HEK293 (cell line): ENCODE data around the gene PLB1.

Experiments used
- CTCF ChIA-PET: fragments of 350-600 bp; formaldehyde crosslinking; extraction: SDS; loops from one replicate; lab custom pipeline; 2021; ENCODE audit warnings: antibody characterized with exemption; lab: Yijun Ruan, JAX
- POLR2A ChIA-PET: fragments of 300-600 bp; formaldehyde crosslinking; extraction: SDS; loops from one replicate; lab custom pipeline; 2020; ENCODE audit warnings: antibody characterized with exemption, inconsistent platforms; lab: Yijun Ruan, JAX
- H3K27ac ChIP-seq: fragments of 200-500 bp; sonication (Bioruptor generic); 2 replicates; pipeline ENCODE4 v1.5.1; 2014; ENCODE audit warnings: low read depth, low read length, control low read depth, inconsistent platforms; ENCODE audit errors: extremely low read depth
- H3K36me3 ChIP-seq, 2 experiments: fragments of 200-500 bp in 1 of 2; sonication (Bioruptor generic) in 1 of 2; 1 replicate in 1 of 2; 2 replicates in 1 of 2; pipeline ENCODE4 v1.5.1; 2014 to 2017; ENCODE audit warnings: inconsistent platforms in 2 of 2, low read length in 2 of 2; ENCODE audit not compliant: control insufficient read depth in 2 of 2, insufficient read depth in 1 of 2
- H3K4me1 ChIP-seq: fragments of 200-500 bp; sonication (Bioruptor generic); 2 replicates; pipeline ENCODE4 v1.5.1; 2014; ENCODE audit warnings: mild to moderate bottlenecking, low read length, inconsistent platforms; ENCODE audit not compliant: control insufficient read depth, insufficient read depth
- H3K4me3 ChIP-seq: 2 replicates; pipeline ENCODE4 v1.5.1; 2011; ENCODE audit warnings: low read depth, mild to moderate bottlenecking, control low read depth, low read length, moderate library complexity
- H3K9me3 ChIP-seq: fragments of 200-500 bp; sonication (Bioruptor generic); 2 replicates; pipeline ENCODE4 v1.5.1; 2014; ENCODE audit warnings: low read depth, low read length, inconsistent platforms; ENCODE audit not compliant: control insufficient read depth, insufficient read depth
- BCL11A ChIP-seq: fragments of 450-650 bp; formaldehyde crosslinking; IDR thresholded peaks from 2 replicates; pipeline ENCODE4 v1.5.1; 2016; ENCODE audit warnings: low read depth, missing biosample characterization, missing genetic modification characterization
- SALL2 ChIP-seq: fragments of 450-650 bp; formaldehyde crosslinking; IDR thresholded peaks from 2 replicates; pipeline ENCODE4 v1.5.0; 2017; ENCODE audit warnings: missing biosample characterization, mild to moderate bottlenecking, missing genetic modification characterization, borderline replicate concordance
- SETDB1 ChIP-seq: IDR thresholded peaks from one replicate; pipeline ENCODE4 v1.6.1; 2017; ENCODE audit warnings: mild to moderate bottlenecking, low read length, moderate library complexity, mixed read lengths; ENCODE audit not compliant: insufficient read length
- YY2 ChIP-seq: fragments of 450-650 bp; formaldehyde crosslinking; IDR thresholded peaks from 2 replicates; pipeline ENCODE4 v1.5.1; 2016; ENCODE audit warnings: missing biosample characterization, missing genetic modification characterization
- ZBTB11 ChIP-seq: fragments of 450-650 bp; formaldehyde crosslinking; conservative IDR thresholded peaks from 2 replicates; pipeline ENCODE4 v1.5.1; 2016; ENCODE audit warnings: low read depth, missing biosample characterization, missing genetic modification characterization
- ZBTB17 ChIP-seq: fragments of 450-650 bp; formaldehyde crosslinking; IDR thresholded peaks from 2 replicates; pipeline ENCODE4 v1.5.1; 2016; ENCODE audit warnings: missing biosample characterization, missing genetic modification characterization
- ZNF146 ChIP-seq: fragments of 450-650 bp; formaldehyde crosslinking; IDR thresholded peaks from 2 replicates; pipeline ENCODE4 v1.5.1; 2016; ENCODE audit warnings: missing biosample characterization, missing genetic modification characterization
- ZNF155 ChIP-seq: fragments of 450-650 bp; formaldehyde crosslinking; IDR thresholded peaks from 2 replicates; pipeline ENCODE4 v1.5.1; 2016; ENCODE audit warnings: missing biosample characterization, missing genetic modification characterization
- ZNF157 ChIP-seq: fragments of 450-650 bp; formaldehyde crosslinking; IDR thresholded peaks from 2 replicates; pipeline ENCODE4 v1.5.1; 2016; ENCODE audit warnings: missing biosample characterization, missing genetic modification characterization
- ZNF48 ChIP-seq: fragments of 450-650 bp; formaldehyde crosslinking; IDR thresholded peaks from 2 replicates; pipeline ENCODE4 v1.5.1; 2016; ENCODE audit warnings: missing biosample characterization, missing genetic modification characterization
- ZNF558 ChIP-seq: fragments of 450-650 bp; formaldehyde crosslinking; IDR thresholded peaks from 2 replicates; pipeline ENCODE4 v1.5.1; 2016; ENCODE audit warnings: missing biosample characterization, missing genetic modification characterization
- ZNF561 ChIP-seq: fragments of 450-650 bp; IDR thresholded peaks from 2 replicates; pipeline ENCODE4 v1.5.1; 2018; ENCODE audit warnings: missing biosample characterization, missing genetic modification characterization, borderline replicate concordance
- ZNF596 ChIP-seq: fragments of 450-650 bp; IDR thresholded peaks from 2 replicates; pipeline ENCODE4 v1.5.0; 2018; ENCODE audit warnings: missing biosample characterization, mild to moderate bottlenecking, missing genetic modification characterization, moderate library complexity
- ZNF629 ChIP-seq: fragments of 450-650 bp; formaldehyde crosslinking; IDR thresholded peaks from 2 replicates; pipeline ENCODE4 v1.5.1; 2017; ENCODE audit warnings: missing biosample characterization, missing genetic modification characterization
- ZNF660 ChIP-seq: fragments of 450-650 bp; IDR thresholded peaks from 2 replicates; pipeline ENCODE4 v1.5.1; 2018; ENCODE audit warnings: missing biosample characterization, mild to moderate bottlenecking, missing genetic modification characterization
- ZNF664 ChIP-seq: fragments of 450-650 bp; formaldehyde crosslinking; IDR thresholded peaks from 2 replicates; pipeline ENCODE4 v1.5.1; 2016; ENCODE audit warnings: missing biosample characterization, missing genetic modification characterization
- ZNF704 ChIP-seq: fragments of 450-650 bp; formaldehyde crosslinking; IDR thresholded peaks from 2 replicates; pipeline ENCODE4 v1.5.1; 2016; ENCODE audit warnings: missing biosample characterization, missing genetic modification characterization
- ZNF830 ChIP-seq: fragments of 450-650 bp; IDR thresholded peaks from 2 replicates; pipeline ENCODE4 v1.5.0; 2018; ENCODE audit warnings: missing biosample characterization, missing genetic modification characterization, low read depth, mild to moderate bottlenecking, moderate library complexity
- TF ChIP-seq, protein P1 (sequence below): fragments of 450-650 bp; formaldehyde crosslinking; IDR thresholded peaks from 2 replicates; pipeline ENCODE4 v1.5.1; 2017; ENCODE audit warnings: missing biosample characterization, mild to moderate bottlenecking, missing genetic modification characterization, moderate library complexity
- TF ChIP-seq, protein P2 (sequence below): fragments of 450-650 bp; IDR thresholded peaks from 2 replicates; pipeline ENCODE4 v1.5.1; 2018; ENCODE audit warnings: missing biosample characterization, missing genetic modification characterization
- TF ChIP-seq, protein P3 (sequence below): fragments of 450-650 bp; formaldehyde crosslinking; IDR thresholded peaks from 2 replicates; pipeline ENCODE4 v1.5.1; 2016; ENCODE audit warnings: missing biosample characterization, missing genetic modification characterization

Gene PLB1

GRCh38 chr2:28606986-28607441 is 111.2 kb downstream of the PLB1 start (continued):
- no peak for TF ChIP-seq ZNF596
- no peak for TF ChIP-seq ZNF155
- TF ChIP-seq ZNF558 (tag by site-specific recombination) = no peak
- TF ChIP-seq SALL2 = no peak
- TF ChIP-seq ZNF157 (tag by site-specific recombination) = no peak
- TF ChIP-seq ZBTB17 = 0 out of 2 replicates have a peak, but pooled peaks have one; percentile 27
- TF ChIP-seq ZNF830 = no peak
- no peak for TF ChIP-seq ZNF660 (tag by site-specific recombination)

DNA sequence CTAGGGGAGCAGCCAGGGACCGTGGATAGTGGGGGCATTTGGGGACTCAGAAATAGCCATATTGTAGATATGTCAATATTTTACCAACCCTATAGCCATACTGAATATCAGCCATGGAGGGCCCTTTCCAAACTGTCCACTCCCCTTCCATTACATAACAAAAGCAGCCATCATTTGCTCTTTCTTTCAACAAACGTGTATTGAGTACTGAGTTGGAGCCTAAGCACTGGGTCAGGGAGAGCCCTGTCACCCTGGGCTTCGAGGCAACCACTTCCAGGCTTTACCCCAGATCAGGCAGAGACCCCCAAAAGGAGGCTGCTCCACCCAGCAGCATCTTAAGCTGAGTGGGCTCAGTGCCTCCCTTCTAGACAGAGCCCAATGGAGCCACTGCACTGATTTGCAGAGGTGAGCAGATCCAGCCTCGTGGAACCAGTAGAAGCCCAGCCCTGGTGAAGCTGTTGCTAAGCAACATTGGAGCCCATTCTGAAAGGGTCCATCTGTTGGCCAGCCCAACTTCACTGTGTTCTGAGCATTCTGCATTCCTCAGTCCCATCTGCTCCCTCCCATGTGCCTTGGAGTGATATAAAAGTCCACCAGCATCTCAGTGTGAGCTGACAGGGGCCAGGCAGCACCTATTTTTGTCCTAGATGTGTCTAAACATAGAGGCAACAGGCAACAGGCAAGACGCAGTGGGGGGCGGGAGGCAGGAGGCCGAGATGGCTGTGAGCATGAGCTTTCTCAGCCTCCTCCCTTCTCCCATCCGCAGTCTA is 112.1 kb downstream of the PLB1 start:
- POLR2A ChIA-PET = interaction anchor here (0.5 to 1.3 kb wide), 2 partner anchors 41 to 144 kb away, joined by 4 read pairs; partner anchors contain the start of gene PPP1CB
- Histone ChIP-seq H3K9me3 (no peaks in the 10 kb centered on the region), H3K27ac (no peak overlapping the region), H3K4me3 (no peak overlapping the region), H3K4me1 (no peaks in the 10 kb centered on the region), H3K36me3 (no peaks in the 10 kb centered on the region)
- CTCF ChIA-PET = interaction anchor here (0.7 to 4.6 kb wide), 3 partner anchors 7 to 43 kb away, joined by 3 to 46 read pairs (median 5); no protein-coding TSS in a partner anchor
- TF ChIP-seq ZBTB11 (tag by site-specific recombination) = no peak
- TF ChIP-seq, protein P1, sequence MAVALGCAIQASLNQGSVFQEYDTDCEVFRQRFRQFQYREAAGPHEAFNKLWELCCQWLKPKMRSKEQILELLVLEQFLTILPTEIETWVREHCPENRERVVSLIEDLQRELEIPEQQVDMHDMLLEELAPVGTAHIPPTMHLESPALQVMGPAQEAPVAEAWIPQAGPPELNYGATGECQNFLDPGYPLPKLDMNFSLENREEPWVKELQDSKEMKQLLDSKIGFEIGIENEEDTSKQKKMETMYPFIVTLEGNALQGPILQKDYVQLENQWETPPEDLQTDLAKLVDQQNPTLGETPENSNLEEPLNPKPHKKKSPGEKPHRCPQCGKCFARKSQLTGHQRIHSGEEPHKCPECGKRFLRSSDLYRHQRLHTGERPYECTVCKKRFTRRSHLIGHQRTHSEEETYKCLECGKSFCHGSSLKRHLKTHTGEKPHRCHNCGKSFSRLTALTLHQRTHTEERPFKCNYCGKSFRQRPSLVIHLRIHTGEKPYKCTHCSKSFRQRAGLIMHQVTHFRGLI = peak; percentile 41; the same call in 1 of the 2 replicates

- ChIA-PET CTCF (interaction anchor here (0.7 to 4.6 kb wide), 2 partner anchors 14 to 43 kb away, joined by 3 to 46 read pairs; no protein-coding TSS in a partner anchor), POLR2A (interaction anchor here (1.3 kb wide), 1 partner anchor 143 kb away, joined by 4 read pairs; the partner anchor contains the start of gene PPP1CB)
- peaks cover 2% of the 10 kb centered on the region; the same call in 1 of the 2 replicates for H3K4me1 ChIP-seq
- H3K27ac ChIP-seq = no peak overlapping the region
- no peak overlapping the region for H3K4me3 ChIP-seq
- H3K36me3 ChIP-seq = no peaks in the 10 kb centered on the region
- H3K9me3 ChIP-seq = no peaks in the 10 kb centered on the region
- TF ChIP-seq ZNF629 (tag by site-specific recombination) = no peak
- no peak for TF ChIP-seq ZNF704
- no peak for TF ChIP-seq SETDB1
- TF ChIP-seq ZNF664 (tag by site-specific recombination) = no peak
- TF ChIP-seq, protein P2, sequence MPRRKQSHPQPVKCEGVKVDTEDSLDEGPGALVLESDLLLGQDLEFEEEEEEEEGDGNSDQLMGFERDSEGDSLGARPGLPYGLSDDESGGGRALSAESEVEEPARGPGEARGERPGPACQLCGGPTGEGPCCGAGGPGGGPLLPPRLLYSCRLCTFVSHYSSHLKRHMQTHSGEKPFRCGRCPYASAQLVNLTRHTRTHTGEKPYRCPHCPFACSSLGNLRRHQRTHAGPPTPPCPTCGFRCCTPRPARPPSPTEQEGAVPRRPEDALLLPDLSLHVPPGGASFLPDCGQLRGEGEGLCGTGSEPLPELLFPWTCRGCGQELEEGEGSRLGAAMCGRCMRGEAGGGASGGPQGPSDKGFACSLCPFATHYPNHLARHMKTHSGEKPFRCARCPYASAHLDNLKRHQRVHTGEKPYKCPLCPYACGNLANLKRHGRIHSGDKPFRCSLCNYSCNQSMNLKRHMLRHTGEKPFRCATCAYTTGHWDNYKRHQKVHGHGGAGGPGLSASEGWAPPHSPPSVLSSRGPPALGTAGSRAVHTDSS (tag by site-specific recombination) = no peak
- TF ChIP-seq BCL11A = no peak
- TF ChIP-seq ZNF48 (tag by site-specific recombination) = no peak
- TF ChIP-seq YY2 = no peak
- no peak for TF ChIP-seq ZNF146
- TF ChIP-seq, protein P3, sequence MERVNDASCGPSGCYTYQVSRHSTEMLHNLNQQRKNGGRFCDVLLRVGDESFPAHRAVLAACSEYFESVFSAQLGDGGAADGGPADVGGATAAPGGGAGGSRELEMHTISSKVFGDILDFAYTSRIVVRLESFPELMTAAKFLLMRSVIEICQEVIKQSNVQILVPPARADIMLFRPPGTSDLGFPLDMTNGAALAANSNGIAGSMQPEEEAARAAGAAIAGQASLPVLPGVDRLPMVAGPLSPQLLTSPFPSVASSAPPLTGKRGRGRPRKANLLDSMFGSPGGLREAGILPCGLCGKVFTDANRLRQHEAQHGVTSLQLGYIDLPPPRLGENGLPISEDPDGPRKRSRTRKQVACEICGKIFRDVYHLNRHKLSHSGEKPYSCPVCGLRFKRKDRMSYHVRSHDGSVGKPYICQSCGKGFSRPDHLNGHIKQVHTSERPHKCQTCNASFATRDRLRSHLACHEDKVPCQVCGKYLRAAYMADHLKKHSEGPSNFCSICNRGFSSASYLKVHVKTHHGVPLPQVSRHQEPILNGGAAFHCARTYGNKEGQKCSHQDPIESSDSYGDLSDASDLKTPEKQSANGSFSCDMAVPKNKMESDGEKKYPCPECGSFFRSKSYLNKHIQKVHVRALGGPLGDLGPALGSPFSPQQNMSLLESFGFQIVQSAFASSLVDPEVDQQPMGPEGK (tag by site-specific recombination) = no peak
- TF ChIP-seq ZNF561 = no peak
These were observed 112.9 kb downstream of the PLB1 start for GRCh38 chr2:28608500-28609424.
